GM04504 (cell line): ENCODE measurements around the gene PRSS16.

Experiments used
- DNase-seq: peaks from one replicate; pipeline ENCODE4 v3.0.0-alpha.2; 2012; ENCODE audit warnings: low read depth

PRSS16 gene

DNA sequence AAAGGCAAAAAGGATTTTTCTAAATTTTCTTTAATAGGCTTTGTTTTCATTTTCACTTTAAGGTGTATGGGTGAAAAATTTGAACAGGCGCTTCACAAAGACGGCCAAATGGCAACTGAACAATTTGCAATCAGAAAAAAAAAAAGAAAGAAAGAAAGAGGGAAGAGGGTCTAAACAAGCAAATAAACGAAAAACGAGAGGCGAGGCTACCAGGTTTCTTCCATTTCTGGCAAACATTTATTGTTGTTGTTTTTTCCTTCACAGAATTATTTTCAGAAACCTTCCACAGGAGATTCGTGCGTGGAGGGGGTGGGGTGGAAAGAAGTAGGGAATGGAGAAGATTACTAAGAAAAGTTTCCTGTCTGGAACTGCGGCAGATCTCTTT lies 40.2 kb downstream of the PRSS16 start:
- no peak for DNase-seq

DNA sequence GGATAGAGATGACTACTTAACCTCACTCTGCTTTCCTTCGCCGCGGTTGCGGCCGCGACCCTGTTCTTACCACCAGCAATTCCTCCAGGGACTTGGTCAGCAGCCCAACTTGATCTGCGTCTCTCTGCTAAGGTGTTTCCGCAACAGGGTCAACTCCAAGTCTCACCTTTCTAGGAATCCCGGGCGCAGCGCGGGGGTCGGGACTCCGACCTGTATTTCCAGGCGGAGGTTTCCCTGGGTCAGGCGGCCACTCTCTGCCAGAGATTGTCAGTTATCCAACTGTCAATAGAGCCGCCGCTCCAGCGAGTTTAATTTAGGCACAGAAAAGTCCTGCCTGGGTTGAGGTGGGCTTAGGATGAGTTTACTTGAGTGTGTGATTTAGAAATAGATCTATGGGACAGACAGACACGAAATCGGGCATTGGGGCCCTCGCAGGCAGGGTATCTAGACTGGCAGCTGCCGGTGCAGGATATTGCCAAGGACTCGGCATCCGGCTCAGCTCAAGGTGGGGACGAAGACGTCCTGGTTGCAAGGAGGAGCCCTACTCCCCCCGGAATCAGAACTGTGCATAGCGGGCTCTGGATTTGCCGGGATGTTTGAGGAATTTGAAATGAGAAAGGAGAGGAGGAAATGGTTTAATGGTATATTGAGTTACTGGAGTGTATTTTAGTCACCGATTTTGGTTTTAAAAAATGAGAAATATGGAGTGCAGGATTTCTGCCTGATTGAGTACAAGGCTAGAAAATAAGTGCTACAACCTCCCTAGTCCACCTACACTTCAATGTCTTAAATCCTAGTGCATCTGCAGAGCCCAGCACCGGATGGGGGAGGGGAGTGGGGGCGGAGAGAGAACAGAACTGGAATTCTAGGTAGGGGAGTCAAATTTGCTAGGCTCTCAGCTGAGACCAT lies 40.9 kb downstream of the PRSS16 start:
- DNase-seq: no peak

GRCh38 chr6:27290065-27290849 lies 42.8 kb downstream of the PRSS16 start:
- DNase-seq: no peak

- no peak for DNase-seq
Observed at GRCh38 chr6:27290850-27291208, 43.3 kb downstream of the PRSS16 start.

DNA sequence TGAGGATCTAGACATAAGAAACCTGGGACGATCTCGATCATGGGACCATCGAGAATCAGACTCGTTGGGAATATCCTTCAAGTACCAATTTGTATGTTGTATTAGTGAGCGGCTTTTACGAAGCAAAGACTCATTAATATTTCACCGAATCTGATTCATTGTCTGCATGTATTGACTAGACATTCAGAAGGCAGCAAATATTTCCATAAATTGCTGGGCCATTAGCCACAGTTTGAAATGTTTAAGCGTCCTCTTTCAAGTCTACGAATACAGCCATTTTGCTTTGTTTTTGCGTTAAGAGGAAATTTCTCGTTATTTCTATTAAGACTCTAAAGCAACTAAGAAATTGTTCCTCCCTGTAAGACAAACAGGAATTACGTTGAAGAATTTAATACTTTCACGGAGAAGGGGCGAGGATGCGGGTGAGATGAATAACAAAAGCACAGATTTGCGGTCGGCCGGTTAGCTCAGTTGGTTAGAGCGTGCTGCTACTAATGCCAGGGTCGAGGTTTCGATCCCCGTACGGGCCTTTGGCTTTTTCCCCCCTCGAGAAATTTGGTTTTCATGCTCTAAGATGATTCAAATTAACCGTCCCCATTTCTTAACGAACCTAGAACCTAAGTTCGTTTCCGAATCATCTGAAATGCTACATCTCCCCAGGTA lies 46.1 kb downstream of the PRSS16 start:
- no peak for DNase-seq

DNA sequence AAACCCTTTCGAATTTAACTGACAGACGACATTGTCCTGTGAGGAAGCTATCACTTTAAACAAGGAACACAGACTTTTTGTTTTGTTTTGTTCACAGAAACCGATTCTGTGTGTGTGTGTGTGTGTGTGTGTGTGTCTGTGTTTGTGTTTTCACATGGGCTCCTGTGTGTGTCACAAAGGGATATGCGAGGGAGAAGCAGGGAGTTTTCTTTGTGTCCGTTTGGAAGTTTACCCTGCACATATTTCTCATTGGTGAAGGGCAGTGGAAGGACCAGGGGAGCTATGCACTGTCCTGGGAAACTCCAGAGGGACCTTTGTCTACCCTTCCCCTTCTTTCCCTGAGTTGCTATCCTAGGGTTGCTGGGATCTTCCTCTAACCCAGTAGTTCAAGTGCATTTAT lies 46.9 kb downstream of the PRSS16 start:
- no peak for DNase-seq

- DNase-seq: no peak
Observed at GRCh38 chr6:27295301-27296079, 48.0 kb downstream of the PRSS16 start.

- DNase-seq: no peak
Observed at GRCh38 chr6:27296106-27296783, 48.7 kb downstream of the PRSS16 start.

DNA sequence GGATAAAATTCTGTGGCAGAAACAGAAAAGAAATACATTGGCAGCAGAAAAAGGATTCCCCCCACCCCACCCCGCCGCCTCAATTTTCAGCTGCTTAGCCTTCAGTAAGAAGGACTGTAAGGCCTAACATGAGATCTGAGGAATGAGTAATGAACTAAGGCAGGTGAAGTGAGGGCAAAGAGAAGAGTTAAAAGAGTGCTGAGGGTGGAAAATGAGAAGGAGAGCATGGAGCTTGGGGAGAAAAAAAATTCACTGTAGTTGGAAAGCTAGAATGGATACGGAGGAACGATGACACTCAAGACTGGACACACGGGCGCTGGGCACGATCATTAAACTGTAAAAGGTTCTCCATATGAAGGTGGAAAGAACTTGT lies 50.0 kb downstream of the PRSS16 start:
- no peak for DNase-seq

GRCh38 chr6:27297857-27298730 lies 50.6 kb downstream of the PRSS16 start:
- DNase-seq: no peak

DNA sequence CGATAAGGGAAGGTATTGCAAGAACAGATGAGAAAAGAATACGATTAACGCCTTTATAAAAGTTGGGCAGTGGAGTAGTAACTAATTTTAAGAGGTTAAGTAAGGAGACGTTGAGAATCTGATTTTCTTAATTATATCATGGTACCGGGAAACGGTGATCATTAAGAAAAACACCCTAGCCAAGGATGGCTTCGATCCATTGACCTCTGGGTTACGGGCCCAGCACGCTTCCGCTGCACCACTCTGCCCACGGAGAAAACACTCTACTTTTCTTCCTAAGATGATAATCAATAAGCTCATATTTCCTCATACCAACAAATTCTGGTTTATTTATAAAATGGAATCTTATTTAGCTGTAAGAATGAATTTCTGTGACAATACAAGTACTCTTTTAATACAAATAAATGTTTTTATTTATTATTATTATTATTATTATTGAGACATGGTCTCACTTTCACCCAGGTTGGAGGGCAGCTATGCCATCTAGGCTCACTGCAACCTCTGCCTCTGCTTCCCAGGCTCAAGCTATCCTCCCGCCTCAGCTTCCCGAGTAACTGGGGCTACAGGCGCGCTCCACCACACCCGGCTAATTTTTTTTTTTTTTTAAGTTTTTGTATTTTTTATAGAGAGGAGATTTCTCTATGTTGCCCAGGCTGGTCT lies 56.2 kb downstream of the PRSS16 start:
- no peak for DNase-seq
